Measurements from ENCODE around the gene AMFR.
A peak's percentile ranks its signal among the peaks of the same experiment; 100 is the strongest.

Gene AMFR

GRCh38 chr16:56329887-56330286 is 95.5 kb downstream of the AMFR start:
- no peak for DNase-seq

- DNase-seq = no peak
These were observed 96.9 kb downstream of the AMFR start for GRCh38 chr16:56328276-56329022.

- DNase-seq = no peak
These were observed 97.5 kb downstream of the AMFR start for GRCh38 chr16:56327929-56328258.

- DNase-seq = no peak
These were observed 98.0 kb downstream of the AMFR start for GRCh38 chr16:56327071-56327928.

GRCh38 chr16:56325956-56326355 is 99.4 kb downstream of the AMFR start:
- no peak for DNase-seq

- no peak for DNase-seq
These were observed 100.9 kb downstream of the AMFR start for GRCh38 chr16:56324406-56324805.

GRCh38 chr16:56321571-56321970 is 103.8 kb downstream of the AMFR start:
- DNase-seq = no peak

GRCh38 chr16:56320811-56321558 is 104.4 kb downstream of the AMFR start:
- DNase-seq = no peak

GRCh38 chr16:56320056-56320455 is 105.3 kb downstream of the AMFR start:
- DNase-seq = no peak

- no peak for DNase-seq
These were observed 106.0 kb downstream of the AMFR start for GRCh38 chr16:56319376-56319775.

- DNase-seq = no peak
These were observed 106.6 kb downstream of the AMFR start for GRCh38 chr16:56318827-56319140.

- DNase-seq = peak; percentile 58 to 71
These were observed 107.1 kb downstream of the AMFR start for GRCh38 chr16:56317998-56318826.

GRCh38 chr16:56316545-56316944 is 108.8 kb downstream of the AMFR start:
- DNase-seq = no peak

GRCh38 chr16:56315955-56316354 is 109.4 kb downstream of the AMFR start:
- DNase-seq = no peak

- DNase-seq = no peak
These were observed 111.0 kb downstream of the AMFR start for GRCh38 chr16:56314244-56314850.

GRCh38 chr16:56312556-56312955 is 112.8 kb downstream of the AMFR start:
- DNase-seq = no peak

- DNase-seq = no peak
These were observed 113.4 kb downstream of the AMFR start for GRCh38 chr16:56312028-56312300.

Measured in stimulated activated CD4-positive, alpha-beta T cell treated with anti-CD3 and anti-CD28 coated beads, Interleukin-4, amount 100 ng/mL, for 4 hours (primary cell).